Neutrophil (primary cell): ENCODE measurements around the gene ANO2.

Experiments
- H3K27ac ChIP-seq: fragments of 200-600 bp; sonication (generic); 2 replicates; pipeline ENCODE4 v1.5.1; 2016; ENCODE audit warnings: mild to moderate bottlenecking, moderate library complexity
- H3K27me3 ChIP-seq: fragments of 200-600 bp; sonication (generic); 2 replicates; pipeline ENCODE4 v1.6.0; 2016; ENCODE audit warnings: mild to moderate bottlenecking
- H3K36me3 ChIP-seq: fragments of 200-600 bp; sonication (generic); 2 replicates; pipeline ENCODE4 v1.5.1; 2017
- H3K4me1 ChIP-seq, 2 experiments: fragments of 200-600 bp in 1 of 2; sonication (generic) in 1 of 2; 1 replicate in 1 of 2; 2 replicates in 1 of 2; pipeline versions ENCODE4 v1.5.1 to v1.6.1; 2013 to 2016; ENCODE audit warnings: low read depth in 1 of 2, low read length in 1 of 2, mild to moderate bottlenecking in 1 of 2, moderate library complexity in 1 of 2; ENCODE audit not compliant: control insufficient read depth in 1 of 2, insufficient read depth in 1 of 2
- H3K4me3 ChIP-seq, 2 experiments: fragments of 200-600 bp in 1 of 2; sonication (generic) in 1 of 2; 1 replicate in 1 of 2; 2 replicates in 1 of 2; pipeline ENCODE4 v1.5.1; 2013 to 2016; ENCODE audit warnings: low read depth in 1 of 2, low read length in 1 of 2, mild to moderate bottlenecking in 1 of 2, moderate library complexity in 1 of 2
- H3K9me3 ChIP-seq: fragments of 200-600 bp; sonication (generic); 2 replicates; pipeline ENCODE4 v1.5.1; 2016
- CTCF ChIP-seq: fragments of 200-600 bp; sonication (generic); IDR thresholded peaks from 2 replicates; pipeline ENCODE4 v1.5.1; 2016; ENCODE audit warnings: antibody characterized with exemption

The ANO2 gene

GRCh38 chr12:5742258-5742657 is 202.8 kb downstream of the ANO2 start:
- Histone ChIP-seq H3K4me3 (no peak overlapping the region), H3K4me1 (no peaks in the 10 kb centered on the region)
- TF ChIP-seq CTCF, result no peak

GRCh38 chr12:5739917-5740316 is 205.1 kb downstream of the ANO2 start:
- no peaks in the 10 kb centered on the region for H3K36me3 ChIP-seq
- H3K4me3 ChIP-seq, result no peak overlapping the region
- H3K9me3 ChIP-seq, result no peaks in the 10 kb centered on the region
- no peak for TF ChIP-seq CTCF
- H3K27me3 ChIP-seq, result no peaks in the 10 kb centered on the region
- H3K27ac ChIP-seq, result no peak overlapping the region
- H3K4me1 ChIP-seq, result no peaks in the 10 kb centered on the region

More at GRCh38 chr12:5742258-5742657, 202.8 kb downstream of the ANO2 start:
- Histone ChIP-seq H3K36me3 (no peaks in the 10 kb centered on the region), H3K9me3 (no peaks in the 10 kb centered on the region), H3K27me3 (no peaks in the 10 kb centered on the region), H3K27ac (no peak overlapping the region)

GRCh38 chr12:5737778-5738177 is 207.3 kb downstream of the ANO2 start:
- no peak for TF ChIP-seq CTCF
- no peaks in the 10 kb centered on the region for H3K4me1 ChIP-seq
- H3K27ac ChIP-seq, result no peak overlapping the region
- H3K36me3 ChIP-seq, result no peaks in the 10 kb centered on the region
- H3K27me3 ChIP-seq, result no peaks in the 10 kb centered on the region
- H3K4me3 ChIP-seq, result no peak overlapping the region
- H3K9me3 ChIP-seq, result no peaks in the 10 kb centered on the region

GRCh38 chr12:5736527-5736926 is 208.5 kb downstream of the ANO2 start:
- no peak overlapping the region for H3K4me3 ChIP-seq
- H3K36me3 ChIP-seq, result no peaks in the 10 kb centered on the region
- no peak overlapping the region for H3K27ac ChIP-seq
- no peaks in the 10 kb centered on the region for H3K4me1 ChIP-seq
- no peaks in the 10 kb centered on the region for H3K9me3 ChIP-seq
- no peak for TF ChIP-seq CTCF
- H3K27me3 ChIP-seq, result no peaks in the 10 kb centered on the region

GRCh38 chr12:5736016-5736415 is 209.0 kb downstream of the ANO2 start:
- H3K27ac ChIP-seq, result no peak overlapping the region
- no peak overlapping the region for H3K4me3 ChIP-seq
- H3K36me3 ChIP-seq, result no peaks in the 10 kb centered on the region
- no peaks in the 10 kb centered on the region for H3K4me1 ChIP-seq
- no peaks in the 10 kb centered on the region for H3K27me3 ChIP-seq
- H3K9me3 ChIP-seq, result no peaks in the 10 kb centered on the region
- no peak for TF ChIP-seq CTCF

- TF ChIP-seq CTCF, result no peak
- H3K27ac ChIP-seq, result no peak overlapping the region
These were observed 211.1 kb downstream of the ANO2 start for GRCh38 chr12:5733916-5734315.

More at GRCh38 chr12:5733916-5734315, 211.1 kb downstream of the ANO2 start:
- no peaks in the 10 kb centered on the region for H3K4me1 ChIP-seq
- no peak overlapping the region for H3K4me3 ChIP-seq
- H3K27me3 ChIP-seq, result no peaks in the 10 kb centered on the region
- no peaks in the 10 kb centered on the region for H3K36me3 ChIP-seq
- no peaks in the 10 kb centered on the region for H3K9me3 ChIP-seq
